Epidermal melanocyte (primary cell): Measurements from ENCODE around the gene JAGN1.
"Not testable (repeated sequence)": the region's sequence is repeated elsewhere in the genome, so short reads cannot be mapped to it uniquely, and the experiment has no call there.

Experiments used
- DNase-seq: peaks from one replicate; pipeline ENCODE4 v3.0.0; 2011; ENCODE audit warnings: low spot score; ENCODE audit not compliant: insufficient read length

JAGN1 gene

DNA sequence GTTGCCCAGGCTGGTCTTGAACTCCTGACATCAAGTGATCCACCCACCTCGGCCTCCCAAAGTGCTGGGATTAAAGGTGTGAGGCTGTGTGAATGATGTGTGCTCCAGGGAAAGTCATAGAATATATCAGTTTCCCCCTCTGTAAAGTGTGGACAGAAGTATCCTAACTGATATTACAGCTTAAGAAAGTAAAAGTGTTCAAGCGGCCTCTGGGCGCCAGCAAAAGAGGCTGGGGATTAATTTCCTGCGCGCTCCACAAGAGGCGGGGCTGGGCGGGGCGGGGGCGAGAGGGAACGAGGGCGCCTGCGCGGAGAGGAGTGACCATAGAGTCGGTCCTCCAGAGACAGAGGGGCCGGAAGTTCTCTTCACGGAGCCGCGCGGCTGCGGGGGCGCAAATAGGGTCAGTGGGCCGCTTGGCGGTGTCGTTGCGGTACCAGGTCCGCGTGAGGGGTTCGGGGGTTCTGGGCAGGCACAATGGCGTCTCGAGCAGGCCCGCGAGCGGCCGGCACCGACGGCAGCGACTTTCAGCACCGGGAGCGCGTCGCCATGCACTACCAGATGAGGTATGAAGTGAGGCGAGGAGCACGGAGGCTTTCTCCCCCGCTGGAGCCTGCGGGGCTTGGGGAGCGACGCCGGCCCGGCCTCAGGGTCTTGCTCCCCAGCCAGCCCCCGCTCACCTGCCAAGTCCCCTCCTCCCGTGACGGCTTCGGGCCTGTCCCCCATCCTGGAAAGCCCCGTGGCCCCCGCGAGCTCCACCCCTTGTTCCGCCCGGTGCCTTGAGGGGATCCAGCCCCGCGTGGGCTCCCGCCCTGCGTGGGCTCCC is at the start of gene JAGN1:
Gene JAGN1 (plus strand): TSS at position 362 of the 823 bp plus-strand sequence. CDS start 113 bp downstream, at position 475.
- peak; percentile 76 for DNase-seq

DNA sequence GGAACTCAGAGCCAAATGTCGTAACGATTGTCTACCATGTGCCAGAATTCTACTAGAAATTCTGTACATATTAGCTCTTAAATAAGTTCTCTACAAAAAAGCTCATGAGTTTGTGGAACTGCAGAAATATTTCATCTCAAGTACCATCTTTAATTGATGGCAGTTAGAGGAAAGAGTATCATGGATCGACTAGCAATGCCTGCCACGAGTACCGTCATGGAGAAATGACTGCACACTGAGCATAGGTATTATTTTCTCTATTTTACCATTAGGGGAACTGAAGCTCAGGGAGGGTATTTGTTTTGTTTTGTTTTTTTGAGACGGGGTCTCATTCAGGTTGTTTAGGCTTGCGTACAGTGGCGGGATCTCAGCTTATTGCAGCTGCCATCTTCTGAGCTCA is 49.4 kb upstream of the JAGN1 start:
- DNase-seq: no peak

DNA sequence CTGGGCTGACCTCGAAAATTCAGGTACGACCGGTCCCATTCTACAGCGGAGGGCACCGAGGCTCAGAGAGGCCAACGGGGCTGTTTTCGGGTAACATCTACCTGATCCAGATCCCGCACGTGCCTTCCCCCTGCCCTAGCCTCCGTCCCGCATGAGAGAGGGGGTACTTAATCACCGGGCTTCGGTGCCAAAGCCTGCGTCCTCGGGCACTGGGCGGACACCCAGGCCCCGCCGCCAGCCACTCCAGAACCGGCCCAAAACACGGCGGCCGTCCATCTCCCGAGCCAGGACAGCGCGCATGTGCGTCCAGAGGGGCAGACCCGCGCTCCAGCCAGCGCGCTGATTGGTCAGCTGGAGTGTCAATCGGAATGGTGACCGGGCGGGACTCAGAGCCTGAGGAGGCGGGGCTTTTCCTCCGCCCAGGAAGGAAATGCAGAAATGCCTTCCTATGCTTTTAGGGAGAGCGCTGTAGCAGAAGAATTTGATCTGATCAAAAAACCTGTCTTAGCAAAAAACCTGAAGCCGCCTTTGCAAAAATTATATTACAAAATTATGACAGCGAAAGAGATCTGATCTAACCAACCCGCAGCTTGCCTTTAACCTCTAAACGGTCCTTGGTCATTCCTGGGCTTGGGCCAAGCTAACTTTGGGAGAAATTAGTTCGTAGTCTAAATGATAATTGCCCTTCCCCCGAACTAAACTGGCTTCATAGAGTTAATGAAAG is 46.5 kb upstream of the JAGN1 start, which contains the start of gene RPUSD3:
Gene RPUSD3 (minus strand): TSS at position 294 of the 724 bp plus-strand sequence. CDS start 18 bp downstream, at position 276.
- peak; percentile 97 for DNase-seq

DNA sequence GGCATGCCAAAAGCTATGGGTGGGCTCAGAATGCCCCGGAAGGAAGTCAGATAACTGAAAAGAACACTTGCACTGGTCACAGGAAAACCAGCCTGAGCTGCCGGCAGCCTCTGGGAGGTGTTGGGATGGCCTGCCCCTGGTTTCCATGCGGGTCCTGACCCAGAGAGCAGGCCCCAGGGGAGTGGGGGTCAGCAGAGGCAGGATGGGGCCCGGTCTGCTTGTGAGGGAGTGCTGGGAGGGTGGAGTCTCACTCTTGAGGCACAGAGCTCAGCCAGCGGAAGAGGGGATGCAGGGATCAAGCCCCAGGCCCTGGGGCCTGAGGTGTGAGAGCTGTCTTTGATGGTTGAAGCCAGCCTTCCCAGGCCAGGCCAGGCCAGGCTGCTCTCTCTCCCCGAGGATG is 44.2 kb upstream of the JAGN1 start:
- DNase-seq: no peak

DNA sequence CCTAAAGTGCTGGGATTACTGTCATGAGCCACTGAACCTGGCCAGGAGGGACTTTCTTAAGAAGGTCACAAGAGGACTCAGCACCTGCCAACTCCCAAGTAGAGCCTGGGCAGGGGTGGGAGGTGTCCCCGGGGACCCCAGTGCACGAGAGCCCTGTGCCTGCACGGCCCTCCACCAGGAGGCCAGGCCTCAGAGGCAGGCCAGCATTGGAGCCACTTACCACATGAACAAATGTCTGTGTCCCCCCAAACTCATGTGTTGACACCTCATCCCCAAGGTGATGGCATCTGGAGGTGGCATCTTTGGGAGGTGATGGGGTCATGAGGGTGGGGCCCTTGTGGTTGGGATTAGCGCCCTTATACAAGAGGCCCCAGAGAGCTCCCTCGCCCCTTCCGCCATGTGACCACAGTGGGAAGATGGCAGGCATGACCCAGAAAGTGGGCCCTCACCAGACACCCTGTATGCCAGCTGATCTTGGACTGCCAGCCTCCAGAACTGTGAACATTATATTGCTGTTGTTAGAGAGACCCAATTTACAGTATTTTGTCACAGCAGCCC is 43.4 kb upstream of the JAGN1 start:
- no peak for DNase-seq

DNA sequence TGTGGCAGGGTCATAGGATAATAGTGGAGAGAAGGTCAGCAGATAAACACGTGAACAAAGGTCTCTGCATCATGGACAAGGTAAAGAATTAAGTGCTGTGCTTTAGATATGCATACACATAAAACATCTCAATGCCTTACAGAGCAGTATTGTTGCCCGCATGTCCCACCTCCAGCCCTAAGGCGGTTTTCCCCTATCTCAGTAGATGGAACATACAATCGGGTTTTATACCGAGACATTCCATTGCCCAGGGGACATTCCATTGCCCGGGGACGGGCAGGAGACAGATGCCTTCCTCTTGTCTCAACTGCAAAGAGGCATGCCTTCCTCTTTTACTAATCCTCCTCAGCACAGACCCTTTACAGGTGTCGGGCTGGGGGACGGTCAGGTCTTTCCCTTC is 42.5 kb upstream of the JAGN1 start:
- DNase-seq: not testable (repeated sequence)

DNA sequence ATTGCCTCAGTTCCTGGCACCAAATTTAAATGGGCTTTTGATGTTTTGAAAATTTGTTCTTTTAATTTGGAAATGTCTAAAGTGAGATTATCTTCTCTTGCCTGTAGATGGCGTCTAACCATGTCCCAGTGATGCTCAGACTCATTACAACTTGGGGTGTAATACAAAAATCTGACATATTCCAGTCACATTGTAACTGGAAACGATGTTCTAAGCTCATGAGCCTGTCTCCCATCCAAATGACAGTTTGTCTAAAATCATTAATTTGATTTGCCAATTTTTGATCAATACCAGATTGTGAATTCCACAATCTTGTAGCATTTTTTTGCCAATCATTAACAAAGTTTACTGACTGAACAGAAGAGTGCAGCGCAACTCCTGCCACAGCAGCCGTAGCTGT is 41.5 kb upstream of the JAGN1 start:
- DNase-seq: not testable (repeated sequence)

DNA sequence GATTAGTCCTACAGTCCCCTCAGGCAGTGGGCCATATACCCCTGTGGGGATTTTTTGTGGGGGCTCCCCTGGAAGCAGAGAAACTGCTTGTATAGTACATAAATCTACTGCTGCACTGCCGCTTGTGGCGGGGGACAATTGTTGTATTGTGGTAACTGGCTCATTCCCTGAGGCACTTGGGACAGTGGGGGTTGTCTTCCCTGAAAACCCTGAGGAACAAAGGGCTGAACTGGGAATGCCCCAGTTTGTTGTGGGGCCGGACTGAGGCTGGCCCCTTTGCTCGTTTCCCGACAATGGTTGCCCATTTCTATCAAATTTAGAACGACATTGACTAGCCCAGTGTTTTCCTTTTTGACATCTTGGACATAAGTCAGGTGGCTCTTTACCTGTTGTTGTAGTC is 39.0 kb upstream of the JAGN1 start:
- not testable (repeated sequence) for DNase-seq

DNA sequence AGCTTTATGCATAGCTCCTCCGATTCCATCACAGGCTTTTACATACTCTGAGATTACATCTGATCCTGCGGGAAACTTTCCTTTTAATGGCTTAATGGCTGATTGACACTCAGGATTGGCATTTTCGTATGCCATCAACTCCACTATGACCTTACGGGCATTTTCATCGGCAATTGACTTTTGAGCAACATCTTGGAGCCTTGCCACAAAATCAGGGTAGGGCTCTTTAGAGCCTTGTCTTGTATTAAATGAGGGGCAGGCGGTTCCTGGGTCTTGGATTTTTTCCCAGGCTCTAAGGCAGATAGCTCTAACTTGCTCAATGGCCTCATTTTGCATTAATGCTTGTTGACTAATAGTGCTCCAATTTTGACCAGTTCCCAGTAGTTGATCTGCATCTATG is 38.5 kb upstream of the JAGN1 start:
- DNase-seq: not testable (repeated sequence)

DNA sequence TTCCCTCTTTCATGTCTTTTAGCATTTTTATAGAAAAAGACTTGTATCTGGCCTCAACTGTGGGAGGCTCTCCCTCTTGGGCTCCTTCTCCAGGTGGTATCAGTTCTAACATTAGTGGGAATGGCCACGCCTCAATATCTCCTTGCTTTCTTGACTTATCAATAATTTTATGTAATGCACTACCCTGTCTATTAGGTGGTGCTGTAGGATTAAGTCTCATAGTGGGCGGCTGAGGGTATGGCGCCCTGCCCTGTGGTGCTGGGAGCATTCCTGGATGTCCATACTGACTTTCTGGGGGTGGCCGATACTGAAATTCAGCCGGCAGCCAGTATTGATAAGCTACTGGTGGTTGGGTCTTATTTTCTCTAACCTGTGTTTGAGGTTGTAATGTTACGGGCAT is 37.9 kb upstream of the JAGN1 start:
- DNase-seq: no peak

DNA sequence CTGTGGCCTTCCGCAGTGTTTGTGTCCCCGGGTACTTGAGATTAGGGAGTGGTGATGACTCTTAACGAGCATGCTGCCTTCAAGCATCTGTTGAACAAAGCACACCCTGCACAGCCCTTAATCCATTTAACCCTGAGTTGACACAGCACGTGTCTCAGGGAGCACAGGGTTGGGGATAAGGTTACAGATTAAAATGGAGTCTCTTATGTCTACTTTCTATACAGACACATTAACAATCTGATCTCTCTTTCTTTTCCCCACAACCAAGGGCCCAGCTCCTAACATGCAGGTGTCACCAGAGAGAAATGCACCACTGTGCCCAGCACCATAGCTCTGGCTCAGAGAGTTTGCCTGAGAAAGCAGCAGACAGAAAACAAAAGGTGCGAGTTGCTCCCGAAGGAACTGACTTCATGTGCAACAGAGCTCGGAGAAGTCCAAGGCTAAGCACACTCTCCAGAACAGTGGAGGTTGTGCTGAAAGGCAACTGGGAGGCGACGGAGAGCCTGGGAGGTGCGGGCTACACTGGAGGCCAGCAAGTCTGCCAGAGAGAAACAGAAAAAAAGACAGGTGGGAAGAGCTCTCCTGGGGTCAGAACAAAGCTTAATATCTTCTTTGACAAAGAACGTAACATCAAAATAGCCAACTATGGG is 36.0 kb upstream of the JAGN1 start:
- not testable (repeated sequence) for DNase-seq

DNA sequence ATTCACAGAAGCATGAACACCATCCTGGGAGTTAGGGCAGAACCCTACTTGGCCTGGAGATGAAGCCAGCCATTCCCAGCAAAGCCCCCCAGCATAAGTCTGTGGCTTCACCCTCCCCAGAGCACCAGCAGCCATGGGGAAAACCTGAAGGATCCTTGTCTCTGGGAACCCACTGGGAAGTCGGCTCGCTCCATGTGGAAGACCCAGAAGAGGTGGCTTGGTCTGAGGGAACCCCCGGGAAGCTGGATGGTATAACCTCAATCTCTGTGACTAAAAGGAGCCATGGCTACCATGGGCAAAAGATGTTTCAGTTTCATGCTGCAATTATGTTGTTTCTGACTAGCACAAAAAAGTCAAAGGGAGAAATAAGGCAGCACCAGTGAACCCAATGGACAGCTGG is 34.8 kb upstream of the JAGN1 start:
- DNase-seq: no peak

DNA sequence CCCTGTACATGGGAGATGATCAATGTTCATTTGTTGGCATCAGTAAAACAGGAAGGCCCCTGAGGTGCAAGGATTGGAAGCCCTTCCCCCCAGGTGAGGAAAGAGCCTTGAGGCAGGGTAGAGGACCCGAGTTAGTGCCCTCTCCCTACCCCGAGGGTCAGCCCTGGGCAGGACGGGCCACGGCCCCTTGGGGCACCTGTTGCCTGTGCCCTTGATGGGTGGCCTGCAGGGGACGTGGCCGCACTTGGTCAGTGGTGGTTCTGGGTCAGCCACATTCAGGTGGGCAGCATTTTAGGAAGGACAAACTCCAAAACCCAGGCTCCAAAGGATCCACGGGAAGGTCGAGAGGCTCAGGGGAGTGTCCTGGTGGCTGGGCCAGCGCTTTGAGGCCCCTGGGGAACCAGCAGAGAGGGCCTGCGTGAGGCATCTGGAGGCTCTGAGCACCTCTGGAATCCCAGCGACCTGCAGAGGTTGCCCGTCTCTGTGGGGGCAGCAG is 30.8 kb upstream of the JAGN1 start:
- DNase-seq: no peak

DNA sequence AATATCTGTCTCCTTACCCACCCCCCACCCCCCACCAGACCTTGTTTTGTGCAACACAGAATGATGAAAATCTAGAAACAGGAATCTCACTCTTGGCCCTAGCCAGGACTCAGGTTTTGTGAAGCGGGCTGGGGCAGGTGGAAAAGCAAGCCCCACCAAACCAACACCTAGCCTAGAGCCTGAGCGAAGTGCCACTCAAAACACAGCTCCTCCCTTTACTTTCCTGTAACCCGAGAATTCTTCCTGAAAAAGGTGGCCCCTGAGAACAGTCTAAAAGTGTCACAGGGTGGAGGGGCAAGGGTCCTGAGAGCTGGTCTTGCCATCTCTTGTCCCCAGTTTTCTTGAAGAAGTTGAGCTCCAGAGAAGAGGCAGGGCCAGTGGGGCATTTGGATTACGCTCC is 29.2 kb upstream of the JAGN1 start:
- DNase-seq: no peak

DNA sequence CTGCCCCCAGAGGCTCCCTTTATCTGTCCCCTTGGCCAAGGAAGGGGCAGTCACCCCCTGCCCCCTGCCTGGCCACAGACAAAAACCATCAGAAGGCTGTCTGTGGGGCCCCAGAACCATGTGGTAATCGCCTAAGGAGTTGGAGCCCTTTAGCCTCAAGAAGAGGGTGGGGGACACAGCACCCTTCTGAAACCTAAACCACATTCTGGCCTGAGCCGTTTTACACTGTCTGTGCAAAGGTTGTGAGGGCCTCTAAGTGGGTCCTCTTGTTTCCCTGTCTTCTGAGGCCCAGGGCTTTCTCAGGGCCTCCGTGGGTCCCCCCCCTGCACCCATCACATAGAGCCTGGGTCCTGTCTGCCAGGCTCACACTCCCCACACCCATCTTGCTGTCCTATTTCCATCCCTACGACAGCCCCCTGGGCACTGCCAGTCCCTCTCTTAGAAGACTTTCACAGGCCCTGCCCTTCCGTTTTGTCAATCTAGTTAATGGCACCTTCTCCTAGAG is 28.7 kb upstream of the JAGN1 start:
- no peak for DNase-seq

DNA sequence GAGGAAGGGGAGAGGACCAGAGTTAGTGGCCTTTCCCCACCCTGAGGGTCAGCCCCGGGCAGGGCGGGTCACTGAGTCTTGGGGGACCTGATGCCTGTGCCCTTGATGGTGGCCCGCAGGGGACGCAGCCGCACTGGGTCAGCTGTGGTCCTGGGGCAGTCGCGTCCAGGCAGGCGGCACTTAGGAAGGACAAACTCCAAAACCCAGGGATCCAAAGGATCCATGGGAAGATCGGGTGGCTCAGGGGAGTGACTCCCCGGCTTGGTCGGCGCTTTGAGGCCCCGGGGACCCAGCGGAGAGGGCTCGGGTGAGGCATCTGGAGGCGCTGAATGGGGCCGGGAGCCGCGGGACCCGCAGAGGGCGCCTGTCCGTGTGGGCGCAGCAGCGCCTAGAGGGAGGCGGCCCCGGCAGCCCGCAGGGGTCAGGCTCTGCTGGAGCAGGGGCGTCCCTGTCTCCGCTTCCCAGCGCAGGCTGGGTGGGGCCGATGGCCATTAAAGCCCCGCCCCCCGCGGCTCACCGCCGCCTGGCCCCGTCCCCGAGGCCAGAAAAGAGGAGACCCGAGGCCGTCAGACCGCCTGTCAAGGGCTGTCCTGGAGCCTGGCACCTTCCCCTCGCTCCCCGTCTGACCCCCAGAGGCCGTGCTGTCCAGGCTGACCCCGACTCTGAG is 27.9 kb upstream of the JAGN1 start:
- DNase-seq: no peak

DNA sequence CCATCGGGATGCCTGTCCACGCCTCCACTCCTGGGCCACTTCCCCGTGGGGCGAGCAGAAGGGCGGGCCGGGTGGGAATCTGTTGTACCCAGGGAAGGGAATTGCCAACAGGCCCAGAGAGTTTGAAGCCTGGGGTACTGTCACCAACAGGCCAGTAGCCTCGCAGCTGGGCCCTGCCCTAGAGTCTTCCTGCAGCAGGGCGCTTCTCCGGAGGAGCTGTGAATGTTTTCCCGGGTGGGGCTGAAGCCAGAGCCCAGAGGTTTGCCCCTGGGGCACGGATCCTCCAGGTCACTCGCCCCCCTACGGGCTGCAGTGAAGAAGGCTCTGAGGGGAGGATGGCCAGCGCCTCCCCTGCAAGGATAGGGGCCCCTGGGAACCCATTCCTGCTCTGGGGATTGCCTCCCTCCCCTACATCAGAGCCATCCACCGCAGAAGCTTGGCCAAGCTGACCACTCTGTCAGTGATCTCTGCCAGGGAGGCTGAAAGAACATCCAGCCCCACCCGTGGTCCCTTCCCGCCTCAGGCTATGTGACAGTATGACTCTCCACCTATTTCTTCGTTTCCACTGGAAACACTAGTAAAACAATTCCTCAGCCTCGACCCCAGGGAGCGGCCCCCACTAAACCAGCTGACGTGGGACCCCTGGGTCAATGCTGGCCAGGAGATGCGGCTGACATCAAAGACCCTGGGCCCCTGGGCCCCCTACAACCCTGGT is 27.2 kb upstream of the JAGN1 start:
- DNase-seq: no peak

DNA sequence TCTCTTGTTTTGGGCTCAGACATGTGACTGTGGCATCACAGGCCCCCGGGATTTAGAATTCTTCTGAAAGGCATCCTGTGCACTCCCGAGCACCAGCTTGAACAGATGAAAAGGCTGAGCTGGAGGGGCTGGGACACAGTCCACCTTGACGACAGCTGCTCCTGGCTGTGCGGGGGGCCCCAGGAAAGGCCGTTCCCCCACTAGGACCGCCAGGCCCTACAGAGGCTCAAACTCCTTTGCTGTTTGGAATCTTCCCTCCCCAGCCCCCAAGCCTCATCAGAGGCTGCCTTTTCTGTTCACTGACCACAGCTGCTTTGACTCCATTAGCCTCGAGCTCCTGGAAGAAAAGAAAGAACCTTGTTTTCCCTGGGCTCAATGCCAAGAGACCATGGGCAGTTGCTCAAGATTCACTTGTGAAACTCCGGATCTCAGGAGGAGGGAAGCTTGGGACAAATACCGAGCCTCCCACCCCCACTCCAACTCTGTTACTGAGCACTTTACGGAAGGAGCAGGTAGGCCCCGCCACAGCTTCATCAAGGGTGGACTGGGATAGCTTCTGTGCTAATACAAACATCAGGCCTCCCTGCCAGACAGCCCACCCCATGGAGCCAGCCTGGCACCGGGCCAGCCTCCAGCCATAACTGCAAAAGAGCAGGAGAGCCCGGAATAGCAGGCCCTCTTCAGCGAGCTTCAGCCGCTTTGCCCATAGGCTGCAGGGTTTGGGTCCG is 26.0 kb upstream of the JAGN1 start:
- DNase-seq: peak; percentile 75

DNA sequence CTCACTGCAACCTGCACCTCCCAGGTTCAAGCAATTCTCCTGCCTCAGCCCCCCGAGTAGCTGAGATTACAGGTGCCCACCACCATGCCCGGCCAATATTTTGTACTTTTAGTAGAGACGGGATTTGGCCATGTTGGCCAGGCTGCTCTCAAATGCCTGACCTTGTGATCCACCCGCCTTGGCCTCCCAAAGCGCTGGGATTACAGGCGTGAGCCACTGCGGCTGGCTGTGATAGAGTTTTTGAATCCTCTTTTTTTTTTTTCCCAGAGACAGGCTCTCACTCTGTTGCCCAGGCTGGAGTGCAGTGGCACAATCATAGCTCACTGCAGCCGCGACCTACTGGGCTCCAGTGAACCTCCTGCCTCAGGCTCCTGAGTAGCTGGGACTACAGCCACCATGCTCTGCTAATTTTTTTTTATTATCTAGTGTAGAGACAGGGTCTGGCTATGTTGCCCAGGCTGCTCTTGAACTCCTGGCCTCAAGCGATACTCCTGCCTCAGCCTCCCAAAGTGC is 25.2 kb upstream of the JAGN1 start:
- not testable (repeated sequence) for DNase-seq
